Fibroblast of mammary gland (primary cell): ENCODE data around the gene TMEM141.

Source experiments
- DNase-seq: peaks from one replicate; pipeline ENCODE4 v3.0.0-alpha.2; 2010; ENCODE audit warnings: low read depth
- H3K4me3 ChIP-seq: 2 replicates; pipeline ENCODE4 v1.5.1; 2011; ENCODE audit warnings: low read depth, mild to moderate bottlenecking, low read length, moderate library complexity; ENCODE audit not compliant: control insufficient read depth
- CTCF ChIP-seq: conservative IDR thresholded peaks from 2 replicates; pipeline ENCODE4 v1.5.1; 2011; ENCODE audit warnings: low read depth, low read length, inconsistent platforms; ENCODE audit not compliant: control insufficient read depth, insufficient read depth

The TMEM141 gene

GRCh38 chr9:136745389-136746154, 45.6 kb upstream of the TMEM141 start:
- no peak for TF ChIP-seq CTCF
- DNase-seq: no peak

GRCh38 chr9:136746155-136746490, 45.0 kb upstream of the TMEM141 start:
- no peak overlapping the region for H3K4me3 ChIP-seq
- no peak for TF ChIP-seq CTCF
- no peak for DNase-seq

More at GRCh38 chr9:136745389-136746154, 45.6 kb upstream of the TMEM141 start:
- no peak overlapping the region for H3K4me3 ChIP-seq

- H3K4me3 ChIP-seq: no peak overlapping the region
- no peak for DNase-seq
- no peak for TF ChIP-seq CTCF
Measured at GRCh38 chr9:136746621-136747020, 44.5 kb upstream of the TMEM141 start.

DNA sequence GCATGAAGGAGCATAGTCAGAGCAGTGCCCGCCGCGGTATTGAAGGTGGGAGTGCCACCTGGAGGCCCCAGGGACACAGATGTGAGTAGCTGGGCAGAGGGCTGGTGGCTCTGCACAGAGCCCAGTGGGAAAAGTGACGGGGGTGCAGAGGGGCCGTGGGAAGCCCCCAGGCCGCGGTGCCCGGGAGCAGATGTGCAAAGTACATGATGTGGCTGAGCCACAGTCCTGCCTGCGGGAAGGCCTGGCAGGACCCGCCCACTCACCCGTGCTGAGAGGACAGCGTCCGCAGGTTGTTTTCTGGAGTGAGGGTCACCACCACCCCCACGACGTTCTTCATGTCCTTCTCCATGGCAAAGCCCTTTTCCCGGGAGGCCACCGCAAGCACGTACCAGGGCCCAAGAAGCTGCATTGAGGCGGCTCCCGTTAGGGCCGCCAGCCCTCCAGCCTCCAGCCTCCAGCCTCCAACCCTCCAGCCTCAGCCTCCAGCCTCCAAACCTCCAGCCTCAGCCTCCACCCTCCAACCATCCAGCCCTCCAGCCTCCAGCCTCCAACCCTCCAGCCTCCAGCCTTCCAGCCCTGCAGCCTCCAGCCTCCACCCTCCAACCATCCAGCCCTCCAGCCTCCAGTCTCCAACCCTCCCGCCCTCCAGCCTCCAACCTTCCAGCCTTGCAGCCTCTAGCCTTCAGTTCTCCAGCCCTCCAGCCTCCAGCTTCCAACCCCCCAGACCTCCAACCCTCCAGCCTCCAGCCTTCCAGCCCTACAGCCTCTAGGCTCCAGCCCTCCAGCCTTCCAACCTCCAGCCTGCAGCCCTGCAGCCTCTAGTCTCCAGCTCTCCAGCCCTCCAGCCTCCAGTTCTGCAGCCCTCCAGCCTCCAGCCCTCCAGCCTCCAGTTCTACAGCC, 43.7 kb upstream of the TMEM141 start:
- no peak for TF ChIP-seq CTCF
- DNase-seq: no peak

DNA sequence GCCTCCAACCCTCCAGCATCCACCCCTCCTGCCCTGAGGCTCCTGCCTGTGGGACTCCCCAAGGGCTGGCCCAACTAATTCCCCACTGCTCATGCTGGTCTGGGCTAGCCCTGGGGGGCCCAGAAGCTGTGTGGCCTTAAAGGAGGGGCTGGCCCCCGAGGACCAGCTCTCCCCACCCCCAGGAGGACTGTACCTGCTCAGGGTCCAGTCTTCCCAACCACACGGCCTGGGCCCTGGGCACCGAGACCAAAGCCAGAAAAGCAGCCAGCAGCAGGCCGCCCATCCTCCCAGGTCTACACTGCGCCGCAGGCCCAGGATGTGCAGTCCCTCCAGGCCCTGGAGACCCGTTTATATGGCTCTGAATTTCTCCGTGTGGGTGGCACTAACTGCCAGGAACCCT, 42.9 kb upstream of the TMEM141 start, which contains the start of gene LCN6:
TSS of gene LCN6 (minus strand) at position 325 of the 400 bp plus-strand sequence. CDS start at position 283, 42 bp downstream.
- TF ChIP-seq CTCF: no peak
- no peak within 1 kb of the TSS for H3K4me3 ChIP-seq
- DNase-seq: no peak

More for the DNA sequence above, 43.7 kb upstream of the TMEM141 start:
- H3K4me3 ChIP-seq: no peak overlapping the region

DNA sequence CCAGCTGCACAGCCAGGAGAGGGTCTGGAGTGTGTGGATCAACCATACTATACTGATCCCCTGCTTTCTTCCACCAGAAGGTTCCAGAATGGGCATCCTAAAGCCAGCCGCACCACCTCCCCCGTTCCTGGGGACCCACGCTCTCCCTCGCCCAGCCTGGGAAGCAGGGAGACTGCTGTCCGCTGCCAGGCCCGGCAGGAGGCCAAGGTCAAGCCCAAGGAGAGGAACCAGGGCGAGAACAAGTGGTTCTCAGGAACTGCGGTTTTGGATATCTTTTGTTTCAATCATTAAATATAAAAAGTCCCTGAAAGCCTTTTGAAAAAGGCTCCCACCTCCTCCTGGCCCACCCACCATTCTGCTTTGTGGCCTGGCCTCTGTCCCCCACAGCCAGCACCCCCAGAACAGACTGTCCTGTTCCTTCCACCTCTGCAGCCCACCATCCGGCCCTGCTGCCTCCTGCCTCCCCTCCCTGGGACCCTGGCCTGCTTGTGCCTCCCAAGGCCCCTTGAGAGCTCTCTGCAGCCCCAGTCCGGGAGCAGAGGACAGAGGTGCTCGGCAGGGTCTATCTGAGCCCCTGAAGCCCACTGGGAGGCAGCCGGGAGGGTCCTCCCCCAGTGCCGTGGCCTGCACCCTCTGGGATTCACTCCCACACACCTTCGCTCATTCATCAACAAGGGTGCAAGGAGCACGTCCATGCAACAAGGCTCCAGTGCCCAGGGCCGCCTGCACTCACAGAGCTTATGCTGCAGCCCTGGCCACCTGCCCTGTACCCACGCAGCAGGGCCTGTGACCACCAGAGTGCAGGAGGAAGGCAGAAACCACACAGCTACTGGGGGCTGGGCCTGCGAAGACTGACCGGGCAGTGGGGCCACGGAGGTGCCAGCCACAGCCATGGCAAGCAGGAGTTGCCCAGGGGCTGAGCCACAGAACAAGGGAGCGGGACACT, 42.2 kb upstream of the TMEM141 start:
- H3K4me3 ChIP-seq: no peak overlapping the region
- no peak for TF ChIP-seq CTCF

More for the DNA sequence above, 42.2 kb upstream of the TMEM141 start:
- DNase-seq: no peak
